Mucosa of descending colon (tissue), 3 donors: Measurements from ENCODE around the gene MCOLN2. TPM values are rescaled to one million over a fixed set of nuclear protein-coding genes. Genes with fewer than 3 reads are reported as not detected.

Source experiments
- ATAC-seq: fragments of 200-7000 bp; cut with Tn5 transposase; one replicate; pipeline ENCODE4 v1.9.1; 2020; ENCODE audit warnings: mild to moderate bottlenecking, moderate library complexity
- DNase-seq, 3 donors: peaks; one replicate each; pipeline ENCODE4 v3.0.0-alpha.2; 2020
- H3K36me3 ChIP-seq: fragments of 200-600 bp; one replicate; pipeline ENCODE4 v1.8.0; 2021; ENCODE audit warnings: low read depth, mild to moderate bottlenecking
- H3K4me1 ChIP-seq: fragments of 200-600 bp; one replicate; pipeline ENCODE4 v1.8.0; 2021; ENCODE audit warnings: low read depth, mild to moderate bottlenecking
- H3K4me3 ChIP-seq: fragments of 200-600 bp; one replicate; pipeline ENCODE4 v1.8.0; 2021; ENCODE audit warnings: mild to moderate bottlenecking
- H3K9me3 ChIP-seq: fragments of 200-600 bp; one replicate; pipeline ENCODE4 v1.8.0; 2021; ENCODE audit warnings: mild to moderate bottlenecking
- intact Hi-C, 2 donors: fragments of 100-400 bp; cut with DNase I in 1 of 2; cut with micrococcal nuclease in 1 of 2; formaldehyde crosslinking; loops; one replicate each; pipeline versions ENCODE4 v1.11.0 to v1.11.1; 2022; cut with DNase I, micrococcal nuclease
- total RNA-seq, 3 donors: library from RNA; stranded (reverse); fragmentation: NEBNext Ultra II Directional in 2 of 3; extraction: Animal tissue kit (Norgen Biotek cat#: 25700) in 2 of 3; gene quantifications; one replicate each; pipeline versions ENCODE4 v1.2.1 to v1.2.4, GENCODE V29; 2021 to 2023
- TF ChIP-seq, protein P1 (sequence below): fragments of 200-600 bp; IDR thresholded peaks from one replicate; pipeline ENCODE4 v1.8.0; 2022; ENCODE audit warnings: antibody characterized with exemption, mild to moderate bottlenecking
- donor health status: DM: no; HTN: no; CAD: no; lungs with moderate emphysema.
- donor health status: DM: no; HTN: no; CAD: no.
- donor health status: DM: no; HTN: yes; CAD: no.

MCOLN2 gene
- total RNA-seq, 3 donors from 2014 or later: 10.8 to 101 (median 66.2) TPM

DNA sequence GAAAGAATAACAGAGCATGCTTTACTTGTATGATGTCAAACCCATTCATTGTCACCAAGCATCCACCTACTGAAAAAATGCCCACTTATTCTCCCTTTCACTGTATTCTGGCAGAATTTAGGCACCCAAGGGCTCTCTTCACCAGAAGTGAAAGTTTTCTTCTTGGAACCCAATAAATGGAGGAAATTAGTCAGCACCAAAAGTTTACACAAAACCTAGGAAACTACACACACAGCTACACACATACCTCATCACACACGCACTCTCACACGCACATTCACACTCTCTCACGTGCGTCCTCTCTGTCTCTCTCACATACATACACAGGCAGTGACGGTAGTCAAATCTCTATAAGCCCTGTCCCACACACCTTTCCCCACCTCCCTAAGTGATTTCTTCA is 37.6 kb downstream of the MCOLN2 start:
- DNase-seq (no peak), ATAC-seq (no peak)
- H3K4me1 ChIP-seq: peaks cover 4% of the 10 kb centered on the region
- no peak overlapping the region for H3K4me3 ChIP-seq
- no peaks in the 10 kb centered on the region for H3K9me3 ChIP-seq
- no peaks in the 10 kb centered on the region for H3K36me3 ChIP-seq
- TF ChIP-seq, protein P1, sequence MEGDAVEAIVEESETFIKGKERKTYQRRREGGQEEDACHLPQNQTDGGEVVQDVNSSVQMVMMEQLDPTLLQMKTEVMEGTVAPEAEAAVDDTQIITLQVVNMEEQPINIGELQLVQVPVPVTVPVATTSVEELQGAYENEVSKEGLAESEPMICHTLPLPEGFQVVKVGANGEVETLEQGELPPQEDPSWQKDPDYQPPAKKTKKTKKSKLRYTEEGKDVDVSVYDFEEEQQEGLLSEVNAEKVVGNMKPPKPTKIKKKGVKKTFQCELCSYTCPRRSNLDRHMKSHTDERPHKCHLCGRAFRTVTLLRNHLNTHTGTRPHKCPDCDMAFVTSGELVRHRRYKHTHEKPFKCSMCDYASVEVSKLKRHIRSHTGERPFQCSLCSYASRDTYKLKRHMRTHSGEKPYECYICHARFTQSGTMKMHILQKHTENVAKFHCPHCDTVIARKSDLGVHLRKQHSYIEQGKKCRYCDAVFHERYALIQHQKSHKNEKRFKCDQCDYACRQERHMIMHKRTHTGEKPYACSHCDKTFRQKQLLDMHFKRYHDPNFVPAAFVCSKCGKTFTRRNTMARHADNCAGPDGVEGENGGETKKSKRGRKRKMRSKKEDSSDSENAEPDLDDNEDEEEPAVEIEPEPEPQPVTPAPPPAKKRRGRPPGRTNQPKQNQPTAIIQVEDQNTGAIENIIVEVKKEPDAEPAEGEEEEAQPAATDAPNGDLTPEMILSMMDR: no peak
- intact Hi-C loops: no loop called here

DNA sequence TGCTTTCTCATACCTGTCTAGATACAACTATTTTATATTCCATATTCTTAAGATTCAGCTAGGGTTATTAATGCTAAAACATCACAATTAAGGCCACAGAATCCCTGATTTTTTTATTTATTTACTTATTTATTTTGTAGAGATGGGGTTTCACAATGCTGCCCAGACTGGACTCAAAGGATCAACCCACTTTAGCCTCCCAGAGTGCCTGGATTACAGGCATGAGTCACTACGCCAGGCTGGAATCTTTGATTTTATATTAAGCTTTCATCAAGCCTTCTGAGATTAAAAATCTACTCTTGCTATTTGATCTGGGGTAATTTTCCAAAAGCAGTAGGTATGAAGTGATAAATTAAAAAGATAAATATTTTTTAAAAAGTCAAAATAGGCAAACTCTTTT is 38.9 kb downstream of the MCOLN2 start:
- H3K4me1 ChIP-seq: peaks cover 4% of the 10 kb centered on the region
- ATAC-seq: no peak
- TF ChIP-seq, protein P1: no peak
- intact Hi-C loops: no loop called here
- H3K36me3 ChIP-seq: no peaks in the 10 kb centered on the region
- H3K9me3 ChIP-seq: no peaks in the 10 kb centered on the region
- DNase-seq: no peak
- no peak overlapping the region for H3K4me3 ChIP-seq

DNA sequence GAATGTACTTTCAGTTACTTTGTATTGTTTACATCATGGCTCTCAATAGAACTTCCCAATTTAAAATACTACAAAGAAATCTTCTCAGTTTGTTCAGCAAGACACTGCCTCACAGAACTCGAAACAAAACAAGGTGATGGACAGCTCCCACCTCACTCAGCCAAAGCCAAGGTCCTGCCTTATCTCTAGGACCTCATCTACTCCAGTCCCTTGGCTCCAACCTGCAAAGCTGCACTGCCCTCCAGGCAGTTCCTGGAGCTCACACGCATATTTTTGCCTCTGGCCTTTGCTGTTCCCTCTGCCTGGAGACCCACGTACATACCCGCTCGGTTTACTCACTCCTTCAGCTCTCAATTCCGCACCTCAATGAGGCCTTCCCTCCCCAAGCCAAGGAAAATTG is 40.3 kb downstream of the MCOLN2 start:
- ATAC-seq: no peak
- intact Hi-C loops: no loop called here
- TF ChIP-seq, protein P1: no peak

DNA sequence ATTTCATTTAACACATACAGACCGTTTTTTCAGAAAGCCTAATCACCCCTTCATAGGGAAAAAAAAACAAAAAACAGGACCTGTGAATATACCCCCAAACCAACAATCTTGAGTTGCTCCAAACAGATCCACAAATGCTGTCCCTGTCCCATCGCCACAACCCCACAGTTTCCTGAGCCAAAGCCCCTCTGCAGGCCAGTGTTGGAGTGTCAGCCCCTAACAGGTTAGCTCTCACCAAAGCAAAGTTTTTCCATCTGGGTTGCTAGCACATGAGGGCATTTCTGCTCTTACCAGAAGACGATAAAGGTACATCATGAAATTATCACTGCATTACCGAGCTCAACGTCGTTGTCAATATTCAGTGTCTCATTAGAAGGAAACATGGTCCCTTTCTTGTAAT is 40.8 kb downstream of the MCOLN2 start:
- no peaks in the 10 kb centered on the region for H3K4me1 ChIP-seq
- ATAC-seq (no peak), DNase-seq (no peak)
- intact Hi-C loops: no loop called here
- H3K4me3 ChIP-seq: no peak overlapping the region
- TF ChIP-seq, protein P1: no peak
- no peaks in the 10 kb centered on the region for H3K9me3 ChIP-seq
- no peaks in the 10 kb centered on the region for H3K36me3 ChIP-seq

More for the DNA sequence above, 40.3 kb downstream of the MCOLN2 start:
- Histone ChIP-seq H3K9me3 (no peaks in the 10 kb centered on the region), H3K4me1 (no peaks in the 10 kb centered on the region), H3K36me3 (no peaks in the 10 kb centered on the region), H3K4me3 (no peak overlapping the region)
- no peak for DNase-seq

DNA sequence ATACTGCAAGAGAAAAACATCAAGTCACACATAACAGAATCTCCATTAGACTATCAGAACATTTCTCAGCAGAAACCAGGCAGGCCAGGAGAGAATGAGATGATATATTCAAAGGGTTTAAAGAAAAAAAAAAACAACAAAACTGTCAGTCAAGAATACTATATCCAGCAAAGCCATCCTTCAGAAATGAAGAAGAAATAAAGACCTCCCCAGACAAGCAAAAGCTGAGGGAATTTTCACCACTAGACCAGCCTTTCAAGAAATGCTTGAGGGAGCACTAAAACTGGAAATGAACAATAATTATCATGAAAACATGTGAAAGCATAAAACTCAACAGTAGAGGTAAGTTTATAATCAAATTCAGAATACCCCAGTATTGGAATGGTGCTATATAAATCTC is 47.2 kb downstream of the MCOLN2 start:
- peaks cover 4% of the 10 kb centered on the region for H3K4me1 ChIP-seq
- ATAC-seq: no peak
- intact Hi-C loops: loop anchor here in 1 of 2 donors (10.0 kb wide), 2 partner anchors 155 to 305 kb away; partner anchors contain the start of gene C1orf52
- DNase-seq: no peak
- H3K36me3 ChIP-seq: no peaks in the 10 kb centered on the region
- H3K4me3 ChIP-seq: no peak overlapping the region
- TF ChIP-seq, protein P1: no peak
- no peaks in the 10 kb centered on the region for H3K9me3 ChIP-seq
